Stomach (tissue), 9 donors: ENCODE results near the gene ANKFN1. TPM values are rescaled to one million over a fixed set of nuclear protein-coding genes. Genes with fewer than 3 reads are reported as not detected.

ENCODE experiments used
- DNase-seq, 2 donors: peaks; one replicate each; pipeline versions ENCODE4 v3.0.0 to v3.0.0-alpha.2; 2013 to 2019
- H3K27ac ChIP-seq, 5 donors: fragments of 200-600 bp in 4 of 5; sonication (generic) in 4 of 5; one replicate each; pipeline ENCODE4 v1.5.1; 2013 to 2019; ENCODE audit warnings: mild to moderate bottlenecking in 1 of 5, moderate library complexity in 1 of 5
- H3K27me3 ChIP-seq, 3 donors: fragments of 200-600 bp; sonication (generic); one replicate each; pipeline ENCODE4 v1.5.1; 2017 to 2019; ENCODE audit warnings: mixed run types in 1 of 3
- H3K36me3 ChIP-seq, 4 donors: fragments of 200-600 bp; sonication (generic); 1 replicate in 3 of 4; 2 replicates in 1 of 4; pipeline ENCODE4 v1.5.1; 2016 to 2019
- H3K4me1 ChIP-seq, 4 donors: fragments of 200-600 bp; sonication (generic); one replicate each; pipeline ENCODE4 v1.5.1; 2016 to 2019
- H3K4me3 ChIP-seq, 4 donors: fragments of 200-600 bp; sonication (generic) in 3 of 4; one replicate each; pipeline ENCODE4 v1.5.1; 2016 to 2019; ENCODE audit warnings: mild to moderate bottlenecking in 1 of 4
- H3K9me3 ChIP-seq, 4 donors: fragments of 200-600 bp; sonication (generic); one replicate each; pipeline ENCODE4 v1.5.1; 2016 to 2019
- EP300 ChIP-seq: sonication (generic); formaldehyde crosslinking; IDR thresholded peaks from one replicate; pipeline ENCODE4 v1.6.1; 2017; ENCODE audit warnings: antibody characterized with exemption
- POLR2A ChIP-seq, 4 donors: fragments of 450-650 bp; IDR thresholded peaks; one replicate each; pipeline ENCODE4 v1.6.1; 2016; ENCODE audit warnings: antibody characterized with exemption in 4 of 4, control low read depth in 2 of 4, mild to moderate bottlenecking in 1 of 4, moderate library complexity in 1 of 4
- POLR2AphosphoS5 ChIP-seq, 3 donors: sonication (generic); formaldehyde crosslinking; IDR thresholded peaks; one replicate each; pipeline ENCODE4 v1.6.1; 2016; ENCODE audit warnings: antibody characterized with exemption in 3 of 3
- WGBS, 5 donors: extraction: QIAGEN DNeasy Blood & Tissue Kit in 3 of 5; methylation state at CpG; one replicate each; pipeline versions ENCODE4 v1.1.5 to v1.1.7; 2013 to 2018; 5-methylcytosine and 5-hydroxymethylcytosine counted together
- intact Hi-C: fragments of 100-400 bp; cut with DNase I; formaldehyde crosslinking; loops from one replicate; pipeline ENCODE4 v1.15.1; 2023; ENCODE audit warnings: low total_unique reads
- polyA plus RNA-seq, 3 donors: library from polyadenylated mRNA; stranded (reverse); fragments of 200-250 nt; gene quantifications; one replicate each; pipeline ENCODE4 v1.2.3, GENCODE V29; 2013
- total RNA-seq, 5 donors: library from RNA; depleted of rRNA; stranded (reverse); fragments of >200 nt; gene quantifications; one replicate each; pipeline versions ENCODE4 v1.1.0 to v1.2.3, GENCODE V29; 2014 to 2016
- TF ChIP-seq, protein P1 (sequence below), 7 experiments: fragments of 450-650 bp in 4 of 7; fragments of 200-600 bp in 3 of 7; sonication (generic) in 3 of 7; IDR thresholded peaks; one replicate each; pipeline ENCODE4 v1.5.1; 2016 to 2019; ENCODE audit warnings: antibody characterized with exemption in 7 of 7, control low read depth in 2 of 7, mild to moderate bottlenecking in 1 of 7
- donor health status: healthy with polysubstance abuse.
- donor health status: Bipolar disorder and iron deficiency.
- donor health status: healthy.

ANKFN1 gene
- total and polyA plus RNA-seq, 8 donors, result 0.10 to 2.9 (median 1.3) TPM; not detected in 4

GRCh38 chr17:56184650-56185049 lies 31.4 kb downstream of the ANKFN1 start:
- no peak overlapping the region for H3K27ac ChIP-seq
- no peaks in the 10 kb centered on the region for H3K36me3 ChIP-seq
- no peak for DNase-seq
- 82 to 93% (median 87%) methylated on average over 6 of the region's 6 CpGs for WGBS, 5 donors
- H3K9me3 ChIP-seq, result no peaks in the 10 kb centered on the region
- TF ChIP-seq, protein P1, sequence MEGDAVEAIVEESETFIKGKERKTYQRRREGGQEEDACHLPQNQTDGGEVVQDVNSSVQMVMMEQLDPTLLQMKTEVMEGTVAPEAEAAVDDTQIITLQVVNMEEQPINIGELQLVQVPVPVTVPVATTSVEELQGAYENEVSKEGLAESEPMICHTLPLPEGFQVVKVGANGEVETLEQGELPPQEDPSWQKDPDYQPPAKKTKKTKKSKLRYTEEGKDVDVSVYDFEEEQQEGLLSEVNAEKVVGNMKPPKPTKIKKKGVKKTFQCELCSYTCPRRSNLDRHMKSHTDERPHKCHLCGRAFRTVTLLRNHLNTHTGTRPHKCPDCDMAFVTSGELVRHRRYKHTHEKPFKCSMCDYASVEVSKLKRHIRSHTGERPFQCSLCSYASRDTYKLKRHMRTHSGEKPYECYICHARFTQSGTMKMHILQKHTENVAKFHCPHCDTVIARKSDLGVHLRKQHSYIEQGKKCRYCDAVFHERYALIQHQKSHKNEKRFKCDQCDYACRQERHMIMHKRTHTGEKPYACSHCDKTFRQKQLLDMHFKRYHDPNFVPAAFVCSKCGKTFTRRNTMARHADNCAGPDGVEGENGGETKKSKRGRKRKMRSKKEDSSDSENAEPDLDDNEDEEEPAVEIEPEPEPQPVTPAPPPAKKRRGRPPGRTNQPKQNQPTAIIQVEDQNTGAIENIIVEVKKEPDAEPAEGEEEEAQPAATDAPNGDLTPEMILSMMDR (IDR thresholded peaks at IDR 0.05), result no peak
- intact Hi-C loops, result no loop called here
- no peaks in the 10 kb centered on the region for H3K27me3 ChIP-seq
- no peaks in the 10 kb centered on the region for H3K4me1 ChIP-seq
- no peak overlapping the region for H3K4me3 ChIP-seq

DNA sequence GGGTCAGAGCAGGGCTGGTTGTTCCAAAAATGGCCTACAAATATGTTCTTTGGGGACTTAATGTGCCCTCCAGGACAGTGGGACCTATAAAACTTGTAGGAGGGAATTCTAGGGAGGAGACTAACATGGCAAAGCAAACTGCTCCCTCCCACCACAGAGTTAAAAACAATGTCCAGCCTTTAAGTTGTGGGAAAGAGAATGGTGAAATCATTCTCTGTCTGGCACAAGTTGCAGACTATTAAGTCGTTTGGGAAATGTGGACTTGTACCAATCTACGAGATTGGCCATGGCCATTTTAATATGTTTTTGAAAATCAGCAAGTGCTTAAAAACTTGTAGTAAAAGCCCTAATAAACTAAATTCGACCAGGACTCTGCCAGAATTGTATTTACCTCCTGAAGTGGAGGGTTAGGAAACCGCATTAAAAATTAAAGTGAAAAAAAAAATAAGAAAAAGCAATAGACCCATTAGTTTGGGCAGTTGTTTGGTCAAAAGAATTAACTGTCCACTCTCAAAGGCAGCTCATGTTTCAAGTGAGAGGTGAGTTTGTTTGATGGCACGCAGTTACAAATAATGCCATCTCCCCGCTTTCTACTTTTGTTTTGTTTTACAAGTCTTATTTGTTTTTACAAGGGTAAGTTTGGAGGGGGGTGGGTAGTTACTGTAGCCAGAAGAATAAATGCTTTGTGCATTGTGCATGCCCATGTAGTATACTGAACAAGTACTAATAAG lies 32.4 kb downstream of the ANKFN1 start:
- no peak overlapping the region for H3K4me3 ChIP-seq
- no peaks in the 10 kb centered on the region for H3K9me3 ChIP-seq
- H3K27me3 ChIP-seq, result no peaks in the 10 kb centered on the region
- no peak overlapping the region for H3K27ac ChIP-seq
- H3K36me3 ChIP-seq, result no peaks in the 10 kb centered on the region
- 63 to 75% (median 66%) methylated on average over 6 of the region's 6 CpGs for WGBS, 5 donors
- intact Hi-C loops, result no loop called here
- H3K4me1 ChIP-seq, result no peaks in the 10 kb centered on the region
- no peak for DNase-seq
- no peak for TF ChIP-seq POLR2AphosphoS5 (IDR thresholded peaks at IDR 0.05)
- TF ChIP-seq, protein P1 (IDR thresholded peaks at IDR 0.05), result no peak
- no peak for TF ChIP-seq EP300
- no peak for TF ChIP-seq POLR2A (IDR thresholded peaks at IDR 0.05)

DNA sequence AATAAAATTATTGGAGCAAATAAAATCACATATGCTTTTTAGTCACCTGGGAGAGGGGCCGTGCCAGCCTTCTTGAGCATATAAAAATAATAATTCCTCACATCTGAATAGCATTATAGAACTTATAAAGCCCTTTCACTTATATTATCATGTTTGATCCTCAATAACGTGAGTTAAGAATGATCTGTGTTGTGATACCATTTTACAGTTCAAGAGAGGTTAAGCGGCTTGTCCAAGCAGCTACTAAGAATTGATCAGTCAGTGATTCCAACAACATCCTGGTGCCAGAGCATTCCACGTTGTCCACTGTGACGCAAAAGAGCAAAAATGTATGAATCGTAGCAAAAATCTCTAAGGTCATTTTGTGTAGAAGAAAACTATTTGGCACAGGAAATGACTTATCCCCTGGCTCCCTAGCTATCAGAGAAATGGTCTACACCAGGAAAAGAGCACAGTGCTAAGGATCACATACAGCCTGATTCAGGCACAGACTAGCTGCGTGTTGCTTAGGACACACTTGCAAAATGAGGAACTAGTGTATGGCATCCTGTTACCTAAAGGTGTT lies 33.0 kb downstream of the ANKFN1 start:
- no peak for DNase-seq
- TF ChIP-seq, protein P1 (IDR thresholded peaks at IDR 0.05), result no peak
- no peak for TF ChIP-seq POLR2A (IDR thresholded peaks at IDR 0.05)
- TF ChIP-seq EP300, result no peak
- TF ChIP-seq POLR2AphosphoS5 (IDR thresholded peaks at IDR 0.05), result no peak
- Histone ChIP-seq H3K4me1 (no peaks in the 10 kb centered on the region), H3K27me3 (no peaks in the 10 kb centered on the region), H3K36me3 (no peaks in the 10 kb centered on the region), H3K27ac (no peak overlapping the region), H3K9me3 (no peaks in the 10 kb centered on the region), H3K4me3 (no peak overlapping the region)
- 77 to 86% (median 82%) methylated on average over 7 of the region's 7 CpGs for whole genome bisulfite sequencing, 5 donors
- intact Hi-C loops, result no loop called here

GRCh38 chr17:56203430-56203829 lies 50.2 kb downstream of the ANKFN1 start:
- Histone ChIP-seq H3K36me3 (no peaks in the 10 kb centered on the region), H3K27ac (no peak overlapping the region), H3K4me1 (no peaks in the 10 kb centered on the region), H3K9me3 (peaks cover 0 to 7% (median 0%) of the 10 kb centered on the region in 4 donors), H3K27me3 (no peaks in the 10 kb centered on the region), H3K4me3 (no peak overlapping the region)
- 64 to 77% (median 71%) methylated on average over 5 of the region's 5 CpGs for WGBS, 5 donors
- intact Hi-C loops, result no loop called here
- DNase-seq, result no peak
- TF ChIP-seq POLR2A (IDR thresholded peaks at IDR 0.05), result no peak
- no peak for TF ChIP-seq POLR2AphosphoS5 (IDR thresholded peaks at IDR 0.05)
- TF ChIP-seq EP300, result no peak
- TF ChIP-seq, protein P1 (IDR thresholded peaks at IDR 0.05), result no peak
